Jurkat, Clone E6-1 (cell line): Measurements from ENCODE around the gene SYT5.
A peak's percentile ranks its signal among the peaks of the same experiment; 100 is the strongest.
"Not testable (repeated sequence)": the region's sequence is repeated elsewhere in the genome, so short reads cannot be mapped to it uniquely, and the experiment has no call there.

Source experiments
- DNase-seq: peaks from one replicate; pipeline ENCODE4 v3.0.0-alpha.2; 2011; ENCODE audit warnings: low read depth, low spot score
- H3K4me3 ChIP-seq: 2 replicates; pipeline ENCODE4 v1.5.1; 2011; ENCODE audit warnings: mild to moderate bottlenecking, low read length, control low read depth, moderate library complexity

Gene SYT5

GRCh38 chr19:55155784-55156183 is 24.3 kb downstream of the SYT5 start:
- DNase-seq, H3K4me3 ChIP-seq: not testable (repeated sequence)

GRCh38 chr19:55153652-55154264 is 26.3 kb downstream of the SYT5 start:
- no peak overlapping the region for H3K4me3 ChIP-seq
- peak; percentile 74 for DNase-seq

GRCh38 chr19:55152017-55152416 is 28.1 kb downstream of the SYT5 start:
- H3K4me3 ChIP-seq = no peak overlapping the region
- DNase-seq = peak; percentile 61

GRCh38 chr19:55149078-55150003 is 30.7 kb downstream of the SYT5 start, which contains the start of gene TNNT1:
TSS of gene TNNT1 (minus strand) at chr19:55149206. CDS start at chr19:55147157, 2,049 bp downstream.
- no peak for DNase-seq
- H3K4me3 ChIP-seq = no peak within 1 kb of the TSS

- no peak overlapping the region for H3K4me3 ChIP-seq
- DNase-seq = no peak
Observed at GRCh38 chr19:55147545-55148251, 32.4 kb downstream of the SYT5 start.

- peak overlapping the region; percentile 44 for H3K4me3 ChIP-seq
- no peak for DNase-seq
Observed at GRCh38 chr19:55146705-55147273, 33.3 kb downstream of the SYT5 start.

GRCh38 chr19:55146078-55146704 is 33.9 kb downstream of the SYT5 start:
- peak overlapping the region; percentile 44 for H3K4me3 ChIP-seq
- DNase-seq = peak; percentile 62

- DNase-seq = no peak
- no peak overlapping the region for H3K4me3 ChIP-seq
Observed at GRCh38 chr19:55145232-55145631, 34.9 kb downstream of the SYT5 start.

GRCh38 chr19:55141696-55142095 is 38.4 kb downstream of the SYT5 start:
- DNase-seq = no peak

GRCh38 chr19:55137915-55138314 is 42.2 kb downstream of the SYT5 start:
- no peak for DNase-seq
- H3K4me3 ChIP-seq = no peak overlapping the region

More at GRCh38 chr19:55141696-55142095, 38.4 kb downstream of the SYT5 start:
- H3K4me3 ChIP-seq = no peak overlapping the region

- DNase-seq = no peak
- no peak overlapping the region for H3K4me3 ChIP-seq
Observed at GRCh38 chr19:55136399-55137102, 43.5 kb downstream of the SYT5 start.

GRCh38 chr19:55134736-55135135 is 45.4 kb downstream of the SYT5 start:
- no peak for DNase-seq
- no peak overlapping the region; the same call in 1 of the 2 replicates for H3K4me3 ChIP-seq

- DNase-seq = no peak
- H3K4me3 ChIP-seq = no peak overlapping the region
Observed at GRCh38 chr19:55133639-55134444, 46.2 kb downstream of the SYT5 start.

- DNase-seq = no peak
Observed at GRCh38 chr19:55132453-55133129, 47.5 kb downstream of the SYT5 start.

GRCh38 chr19:55131421-55131820 is 48.7 kb downstream of the SYT5 start:
- no peak for DNase-seq
- no peak overlapping the region for H3K4me3 ChIP-seq

More at GRCh38 chr19:55132453-55133129, 47.5 kb downstream of the SYT5 start:
- H3K4me3 ChIP-seq = no peak overlapping the region
